ENCODE measurements around the gene PAX6.

DNA sequence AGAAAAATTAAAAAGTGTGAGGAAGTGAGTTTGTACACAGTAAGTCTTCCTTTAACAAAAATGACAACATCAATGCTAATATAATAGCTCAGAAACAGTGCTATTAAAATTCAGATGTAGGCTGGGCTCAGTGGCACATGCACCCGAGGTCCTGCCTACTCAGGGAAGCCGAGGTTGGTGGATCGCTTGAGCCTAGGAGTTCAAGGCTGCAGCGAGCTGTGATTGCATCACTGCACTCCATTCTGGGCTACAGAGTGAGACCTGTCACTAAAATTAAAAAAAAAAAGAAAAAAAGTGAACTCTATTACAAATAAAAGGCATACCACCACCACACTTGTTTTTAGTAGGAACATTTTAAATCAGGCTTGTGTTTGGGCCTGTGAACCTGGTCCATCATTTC, 39.2 kb upstream of the PAX6 start:
- TF ChIP-seq EGR1 (IDR thresholded peaks at IDR 0.05) (no peak), EP300 (IDR thresholded peaks at IDR 0.05; ENCODE audit: borderline replicate concordance) (no peak), TCF12 (IDR thresholded peaks at IDR 0.05; ENCODE audit: low read depth) (no peak), CEBPB (IDR thresholded peaks at IDR 0.05) (no peak), YY1 (IDR thresholded peaks at IDR 0.05; ENCODE audit: low read depth) (no peak), TAF1 (IDR thresholded peaks at IDR 0.05; ENCODE audit: low read depth) (no peak)
- TF ChIP-seq, protein P1, sequence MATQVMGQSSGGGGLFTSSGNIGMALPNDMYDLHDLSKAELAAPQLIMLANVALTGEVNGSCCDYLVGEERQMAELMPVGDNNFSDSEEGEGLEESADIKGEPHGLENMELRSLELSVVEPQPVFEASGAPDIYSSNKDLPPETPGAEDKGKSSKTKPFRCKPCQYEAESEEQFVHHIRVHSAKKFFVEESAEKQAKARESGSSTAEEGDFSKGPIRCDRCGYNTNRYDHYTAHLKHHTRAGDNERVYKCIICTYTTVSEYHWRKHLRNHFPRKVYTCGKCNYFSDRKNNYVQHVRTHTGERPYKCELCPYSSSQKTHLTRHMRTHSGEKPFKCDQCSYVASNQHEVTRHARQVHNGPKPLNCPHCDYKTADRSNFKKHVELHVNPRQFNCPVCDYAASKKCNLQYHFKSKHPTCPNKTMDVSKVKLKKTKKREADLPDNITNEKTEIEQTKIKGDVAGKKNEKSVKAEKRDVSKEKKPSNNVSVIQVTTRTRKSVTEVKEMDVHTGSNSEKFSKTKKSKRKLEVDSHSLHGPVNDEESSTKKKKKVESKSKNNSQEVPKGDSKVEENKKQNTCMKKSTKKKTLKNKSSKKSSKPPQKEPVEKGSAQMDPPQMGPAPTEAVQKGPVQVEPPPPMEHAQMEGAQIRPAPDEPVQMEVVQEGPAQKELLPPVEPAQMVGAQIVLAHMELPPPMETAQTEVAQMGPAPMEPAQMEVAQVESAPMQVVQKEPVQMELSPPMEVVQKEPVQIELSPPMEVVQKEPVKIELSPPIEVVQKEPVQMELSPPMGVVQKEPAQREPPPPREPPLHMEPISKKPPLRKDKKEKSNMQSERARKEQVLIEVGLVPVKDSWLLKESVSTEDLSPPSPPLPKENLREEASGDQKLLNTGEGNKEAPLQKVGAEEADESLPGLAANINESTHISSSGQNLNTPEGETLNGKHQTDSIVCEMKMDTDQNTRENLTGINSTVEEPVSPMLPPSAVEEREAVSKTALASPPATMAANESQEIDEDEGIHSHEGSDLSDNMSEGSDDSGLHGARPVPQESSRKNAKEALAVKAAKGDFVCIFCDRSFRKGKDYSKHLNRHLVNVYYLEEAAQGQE (IDR thresholded peaks at IDR 0.05; ENCODE audit: low read depth): no peak
